GM21423 (cell line): ENCODE measurements around the gene CSNK1D.
A peak's percentile ranks its signal among the peaks of the same experiment; 100 is the strongest.

Source experiments
- ATAC-seq: cut with Tn5 transposase; IDR thresholded peaks from one replicate; pipeline ENCODE4 v1.9.1; 2021; ENCODE audit warnings: mild to moderate bottlenecking, moderate library complexity; ENCODE audit not compliant: unreplicated experiment

The CSNK1D gene

GRCh38 chr17:82296511-82297279 lies 23.2 kb upstream of the CSNK1D start:
- no peak for ATAC-seq

GRCh38 chr17:82295472-82295814 lies 21.9 kb upstream of the CSNK1D start:
- ATAC-seq = no peak

- no peak for ATAC-seq
Measured at GRCh38 chr17:82294064-82294773, 20.7 kb upstream of the CSNK1D start.

GRCh38 chr17:82292251-82293154 lies 19.0 kb upstream of the CSNK1D start:
- peak; percentile 94 for ATAC-seq

DNA sequence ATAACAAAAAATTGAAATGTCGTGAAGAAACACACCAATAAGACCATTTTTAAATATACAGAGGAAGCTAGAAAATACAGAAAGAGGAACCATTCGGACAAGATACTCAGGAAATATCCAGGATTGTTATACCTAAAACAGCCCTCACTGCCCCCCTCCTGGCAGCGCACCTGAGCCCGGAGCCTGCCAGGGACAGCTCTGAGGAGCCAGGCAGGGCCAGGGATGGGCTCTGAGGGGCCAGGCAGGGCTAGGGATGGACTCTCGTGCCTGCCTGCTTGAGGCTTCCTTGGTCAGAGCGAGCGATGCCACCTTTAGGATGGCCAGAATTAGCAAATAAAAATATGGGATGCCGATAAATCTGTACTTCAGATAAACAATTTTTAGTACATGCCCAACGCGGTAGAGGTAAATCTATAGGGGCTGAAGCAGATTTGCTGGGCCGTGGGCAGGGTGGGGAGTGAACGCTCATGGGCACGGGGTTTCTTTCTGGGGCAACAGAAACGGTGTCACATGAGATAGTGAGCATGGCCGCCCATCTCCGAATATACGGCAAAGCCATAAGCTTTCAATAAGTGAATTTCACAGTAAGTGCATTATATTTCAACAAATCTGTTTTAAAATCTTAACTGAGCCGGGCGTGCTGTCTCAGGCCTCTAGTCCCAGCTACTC lies 18.2 kb upstream of the CSNK1D start:
- no peak for ATAC-seq

DNA sequence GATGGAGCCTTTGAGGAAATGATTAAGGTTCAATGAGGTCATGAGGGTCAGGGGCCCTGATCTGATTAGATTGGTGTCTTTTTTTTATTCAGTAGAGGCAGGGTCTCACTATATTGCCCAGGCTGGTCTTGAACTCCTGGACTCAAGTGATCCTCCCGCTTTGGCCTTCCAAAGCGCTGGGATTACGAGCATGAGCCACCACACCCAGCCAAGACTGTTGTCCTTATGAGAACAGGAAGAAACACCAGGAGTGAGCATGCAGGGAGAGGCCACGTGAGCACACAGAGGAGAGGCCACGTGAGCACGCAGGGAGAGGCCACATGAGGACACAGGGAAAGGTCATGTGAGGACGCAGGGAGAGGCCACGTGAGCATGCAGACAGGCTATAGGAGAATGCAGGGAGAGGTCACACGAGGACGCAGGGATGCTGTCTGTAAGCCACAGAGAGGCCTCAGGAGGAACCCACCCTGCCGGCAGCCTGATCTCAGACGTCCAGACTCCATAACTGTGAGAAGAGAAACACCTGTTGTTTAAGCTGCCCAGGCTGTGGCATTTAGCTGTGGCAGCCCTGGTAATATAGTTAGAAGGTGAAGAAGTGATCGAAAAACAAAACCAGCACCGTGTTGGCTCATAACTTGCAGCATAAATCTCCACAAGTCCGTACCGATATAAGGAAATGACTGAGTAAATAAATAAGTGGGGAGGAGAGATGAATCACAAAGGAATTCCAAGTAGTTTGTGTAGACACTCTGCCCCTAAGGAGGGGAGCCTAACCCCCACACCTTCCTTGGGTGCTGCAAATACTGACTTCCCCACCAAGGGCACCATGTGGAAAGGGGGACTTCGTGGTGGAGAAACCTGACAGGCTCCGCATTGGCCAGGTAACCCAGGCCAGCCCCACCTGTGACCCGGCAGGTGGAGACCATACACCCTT lies 14.6 kb upstream of the CSNK1D start:
- ATAC-seq = no peak

GRCh38 chr17:82287013-82287867 lies 13.7 kb upstream of the CSNK1D start:
- no peak for ATAC-seq

DNA sequence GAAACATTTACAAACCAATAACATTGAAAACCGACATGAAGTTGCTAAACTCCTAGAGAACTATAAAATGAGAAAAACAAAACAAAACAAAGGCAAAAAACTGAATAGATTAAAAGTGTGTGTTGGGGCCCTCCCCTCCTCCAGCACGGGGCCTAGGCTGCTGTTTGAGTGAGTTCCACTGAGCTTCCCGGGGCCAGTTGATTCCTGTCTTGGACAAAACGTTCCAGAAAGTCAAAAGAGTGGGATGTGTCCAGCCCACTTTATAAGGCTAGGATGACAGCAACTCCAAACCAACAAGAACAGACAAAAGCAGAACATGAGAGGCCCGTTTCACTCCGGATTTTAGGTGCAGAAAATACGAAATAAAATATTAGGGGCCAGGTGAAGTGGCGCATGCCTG lies 11.6 kb upstream of the CSNK1D start:
- ATAC-seq = no peak

- ATAC-seq = no peak
Measured at GRCh38 chr17:82283208-82283749, 9.8 kb upstream of the CSNK1D start.

DNA sequence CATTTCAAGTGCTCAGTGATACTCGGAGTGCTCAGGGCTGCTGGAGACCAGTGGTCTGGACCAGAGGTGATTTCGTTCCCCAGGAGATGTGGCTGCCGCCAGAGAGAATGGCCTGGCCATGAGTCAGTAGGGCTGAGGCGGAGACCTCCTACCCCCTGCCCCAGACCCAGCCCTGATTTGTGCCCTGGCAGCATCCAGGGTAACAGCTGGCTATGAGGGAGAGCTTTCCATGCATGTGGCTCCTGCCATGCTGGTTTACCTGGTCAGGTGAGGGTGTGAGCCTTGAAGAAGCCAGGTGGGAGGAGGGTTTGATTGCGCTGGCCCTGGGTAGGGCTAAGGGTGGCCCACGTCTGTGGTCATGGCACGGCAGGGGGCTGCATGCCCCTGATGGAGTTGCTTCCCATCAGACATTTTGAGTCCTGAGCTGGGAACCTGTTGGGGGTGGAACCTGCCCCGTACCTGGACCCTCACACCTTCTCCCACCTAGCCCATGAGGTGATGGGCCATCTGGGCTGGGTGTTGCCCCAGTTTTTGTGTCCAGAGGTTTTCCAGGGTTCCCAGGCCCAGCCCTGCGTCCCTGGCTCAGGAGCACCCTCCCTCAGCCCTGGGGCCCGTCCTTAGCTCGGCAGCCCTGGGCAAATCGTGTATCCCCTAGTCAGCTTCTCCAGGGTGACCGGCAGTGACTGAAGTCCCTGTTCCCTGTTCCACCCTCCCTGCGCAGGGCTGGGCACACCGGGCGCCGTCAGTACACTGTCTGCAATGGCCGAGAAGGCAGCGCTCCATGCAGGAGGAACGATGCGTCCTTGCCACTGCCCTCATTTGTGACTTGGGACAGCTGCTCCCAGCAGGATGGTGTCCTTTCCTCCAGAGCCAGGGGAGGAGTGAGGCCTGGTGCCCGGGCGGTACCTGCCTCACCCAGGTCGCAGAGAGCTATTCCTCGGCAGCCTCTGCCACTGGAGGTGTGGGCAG lies 9.0 kb upstream of the CSNK1D start:
- no peak for ATAC-seq

- no peak for ATAC-seq
Measured at GRCh38 chr17:82281502-82282238, 8.2 kb upstream of the CSNK1D start.

DNA sequence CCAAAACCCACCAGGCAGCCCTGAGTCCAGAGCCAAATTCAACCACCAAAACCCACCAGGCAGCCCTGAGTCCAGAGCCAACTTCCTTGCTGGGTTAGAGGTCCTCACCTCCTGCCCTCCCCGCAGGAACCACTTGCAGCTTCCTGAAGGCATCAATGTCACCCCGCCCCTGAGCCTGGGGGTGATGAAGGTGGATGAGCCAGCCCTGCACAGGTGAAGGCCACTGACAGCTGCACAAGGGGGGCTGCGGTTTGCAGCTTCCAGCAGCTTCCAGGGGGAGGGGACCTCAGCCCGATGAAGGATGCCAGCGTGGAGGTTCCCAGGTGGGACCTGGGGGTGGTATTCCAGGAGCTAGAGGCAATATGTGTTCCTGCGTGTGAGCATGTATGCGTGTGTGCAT lies 7.6 kb upstream of the CSNK1D start:
- no peak for ATAC-seq

DNA sequence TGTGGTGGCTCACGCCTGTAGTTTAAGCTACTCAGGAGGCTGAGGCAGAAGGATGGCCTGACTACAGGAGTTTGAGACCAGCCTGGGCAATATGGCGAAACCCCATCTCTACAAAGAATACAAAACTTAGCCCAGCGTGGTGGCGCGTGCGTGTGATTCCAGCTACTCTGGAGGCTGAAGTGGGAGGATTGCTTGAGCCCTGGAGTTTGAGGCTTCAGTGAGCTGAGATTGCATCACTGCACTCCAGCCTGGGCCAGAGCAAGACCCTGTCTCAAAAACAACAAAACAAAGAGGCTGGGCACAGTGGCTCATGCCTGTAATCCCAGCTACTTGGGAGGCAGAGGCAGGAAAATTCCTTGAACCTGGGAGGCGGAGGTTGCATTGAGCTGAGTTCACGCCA lies 7.0 kb upstream of the CSNK1D start:
- no peak for ATAC-seq

DNA sequence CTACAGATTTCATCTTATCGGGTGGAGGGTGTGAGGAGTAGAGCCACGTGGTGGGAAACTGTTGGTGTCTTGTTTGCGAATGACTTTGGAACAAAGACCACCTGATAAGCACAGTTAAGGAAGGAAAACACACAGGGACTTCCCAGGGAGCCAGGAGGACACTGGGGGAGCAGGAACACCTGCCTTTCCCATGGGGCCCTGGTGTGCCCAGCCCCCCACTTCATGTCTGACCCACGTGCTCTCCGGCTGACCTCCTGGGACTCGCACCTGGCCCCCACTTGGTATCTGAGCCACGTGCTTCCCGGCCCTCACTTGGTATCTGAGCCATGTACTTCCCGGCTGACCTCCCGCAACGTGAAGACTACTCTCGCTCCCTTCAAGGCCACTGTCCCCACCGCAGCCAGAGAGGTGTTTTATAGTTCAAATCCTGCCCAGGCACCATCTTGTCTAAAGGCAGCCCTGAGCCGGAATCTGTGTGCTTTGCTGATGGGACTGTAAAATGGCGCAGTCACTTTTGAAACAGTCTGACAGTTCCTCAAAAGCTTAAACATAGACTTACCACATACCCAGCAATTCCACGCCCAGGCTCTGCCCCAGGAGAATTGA lies 5.4 kb upstream of the CSNK1D start:
- ATAC-seq = no peak

- ATAC-seq = no peak
Measured at GRCh38 chr17:82278308-82278707, 4.8 kb upstream of the CSNK1D start.

DNA sequence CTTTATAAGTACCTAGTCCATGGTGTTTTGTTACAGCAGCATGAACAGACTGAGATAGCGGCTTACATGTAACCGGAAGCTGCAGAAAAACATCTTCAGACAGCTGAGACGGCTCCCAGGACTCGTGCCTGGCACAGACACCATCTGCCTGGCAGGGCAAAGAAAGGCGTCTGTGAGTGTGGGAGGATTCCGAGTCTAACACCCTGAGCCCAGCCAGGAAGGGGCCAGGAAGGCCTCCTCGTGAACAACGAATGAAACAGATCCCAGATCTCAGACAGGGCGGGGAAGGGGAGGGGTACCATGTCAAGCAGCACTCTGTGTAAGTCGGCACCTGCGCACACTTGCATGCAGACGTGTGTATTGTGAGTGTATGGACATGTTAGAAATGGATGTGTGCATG lies 4.4 kb upstream of the CSNK1D start:
- no peak for ATAC-seq

- no peak for ATAC-seq
Measured at GRCh38 chr17:82276938-82277337, 3.4 kb upstream of the CSNK1D start.
